ENCODE measurements around the gene BAK1.
A peak's percentile ranks its signal among the peaks of the same experiment; 100 is the strongest.
"Not testable (repeated sequence)": the region's sequence is repeated elsewhere in the genome, so short reads cannot be mapped to it uniquely, and the experiment has no call there.

The BAK1 gene

DNA sequence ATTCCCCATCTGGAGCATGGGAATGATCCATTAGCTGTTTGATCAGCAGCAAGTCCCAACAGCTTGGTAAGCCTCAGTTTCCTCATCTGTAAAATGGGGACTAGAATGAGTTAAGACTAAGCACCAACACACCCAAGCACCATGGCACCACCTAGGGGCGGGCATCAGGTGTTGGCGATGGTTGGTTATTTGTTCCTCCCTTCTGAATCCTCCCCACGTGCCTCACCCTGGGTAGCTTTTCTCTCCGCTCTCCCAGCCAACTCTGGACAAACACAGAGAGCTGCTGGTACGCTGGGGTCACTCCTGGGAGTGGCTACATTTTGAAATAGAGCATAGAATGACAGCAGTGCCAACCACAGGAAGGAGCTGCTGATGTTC is 27.7 kb upstream of the BAK1 start:
- DNase-seq, result no peak

DNA sequence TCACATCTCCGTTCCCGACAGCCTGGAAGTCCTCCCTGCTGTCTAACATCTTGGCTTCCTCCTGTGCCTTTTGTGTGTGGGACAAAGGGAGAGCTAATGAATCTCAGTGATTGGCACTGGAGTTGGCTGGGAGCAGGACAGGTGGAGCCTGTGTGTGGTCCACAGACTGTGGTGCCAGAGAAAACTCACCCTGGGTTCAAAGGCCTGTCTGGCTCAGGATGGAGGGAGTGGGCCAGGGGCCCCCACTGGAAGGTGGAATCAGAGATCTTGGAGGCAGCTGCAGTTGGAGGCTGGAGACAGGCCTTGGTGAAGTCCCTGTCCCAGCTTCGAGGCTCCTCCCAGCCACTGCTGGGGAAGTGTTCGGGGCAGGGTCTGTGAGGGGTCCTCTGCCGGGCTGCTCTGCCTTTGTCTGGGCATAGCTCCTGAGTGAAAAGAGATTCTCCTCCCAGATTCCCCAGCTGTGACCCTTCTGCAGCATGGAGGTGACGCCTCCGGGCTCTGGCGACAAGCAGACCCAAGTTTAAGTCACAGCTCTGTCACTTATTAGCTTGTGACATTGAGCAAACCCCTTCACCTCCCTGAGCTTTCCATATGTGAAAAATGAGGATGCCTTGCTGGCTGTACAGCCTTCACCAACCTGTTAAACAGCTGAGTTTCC is 27.2 kb upstream of the BAK1 start:
- no peak for DNase-seq

DNA sequence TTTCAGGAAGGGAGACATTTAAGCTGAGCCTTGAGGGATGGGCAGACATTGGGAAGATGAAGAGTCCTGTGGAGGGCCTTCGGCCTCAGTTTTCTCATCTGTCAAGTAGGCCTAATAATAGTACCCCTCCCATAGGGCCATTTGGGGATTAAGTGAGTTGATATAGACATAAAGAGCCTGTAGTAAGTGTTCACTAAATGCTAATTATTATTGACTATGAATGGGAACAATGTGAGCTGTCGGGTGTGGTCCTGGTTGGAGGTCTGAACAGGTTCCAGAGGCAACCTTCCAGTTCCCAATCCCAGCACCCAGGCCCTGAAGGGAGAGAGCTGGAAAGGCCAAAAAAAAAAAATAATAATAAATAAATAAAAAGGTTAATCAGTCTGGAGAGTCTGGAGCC is 26.6 kb upstream of the BAK1 start:
- DNase-seq, result no peak

DNA sequence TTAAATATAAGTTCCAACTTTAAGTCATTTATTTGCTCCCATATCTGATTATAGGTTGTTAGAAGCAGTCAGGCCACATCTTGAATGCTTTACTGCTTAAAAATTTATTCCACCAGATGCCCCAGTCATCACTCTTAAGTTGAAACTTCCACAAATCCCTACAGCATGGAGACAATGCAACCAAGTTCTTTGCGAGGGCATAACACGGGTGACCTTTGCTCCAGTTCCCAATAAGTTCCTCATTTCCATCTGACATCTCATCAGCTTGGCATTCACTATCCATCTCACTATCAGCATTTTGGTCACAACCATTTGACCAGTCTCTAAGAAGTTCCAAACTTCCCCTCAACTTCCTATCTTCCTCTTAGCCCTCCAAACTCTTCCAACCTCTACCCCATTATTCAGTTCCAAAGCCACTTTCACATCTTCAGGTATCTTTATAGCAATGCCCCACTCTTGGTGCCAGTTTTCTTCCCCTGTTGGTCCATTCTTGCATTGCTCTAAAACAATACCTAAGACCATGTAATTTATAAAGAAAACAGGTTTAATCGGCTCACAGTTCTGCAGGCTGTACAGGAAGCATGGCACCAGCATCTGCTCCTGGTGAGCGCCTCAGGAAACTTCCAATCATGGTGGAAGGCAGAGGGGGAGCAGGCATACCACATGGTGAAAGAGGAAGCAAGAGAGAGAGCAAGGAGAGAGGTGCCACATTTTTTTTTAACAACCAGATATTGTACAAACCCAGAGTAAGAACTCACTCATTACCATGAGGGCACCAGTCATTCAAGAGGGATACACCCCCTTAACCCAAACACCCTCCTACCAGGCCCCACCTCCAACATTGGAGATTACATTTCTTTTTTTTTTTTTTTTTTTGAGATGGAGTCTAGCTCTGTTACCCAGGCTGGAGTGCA is 25.1 kb upstream of the BAK1 start:
- DNase-seq, result no peak

DNA sequence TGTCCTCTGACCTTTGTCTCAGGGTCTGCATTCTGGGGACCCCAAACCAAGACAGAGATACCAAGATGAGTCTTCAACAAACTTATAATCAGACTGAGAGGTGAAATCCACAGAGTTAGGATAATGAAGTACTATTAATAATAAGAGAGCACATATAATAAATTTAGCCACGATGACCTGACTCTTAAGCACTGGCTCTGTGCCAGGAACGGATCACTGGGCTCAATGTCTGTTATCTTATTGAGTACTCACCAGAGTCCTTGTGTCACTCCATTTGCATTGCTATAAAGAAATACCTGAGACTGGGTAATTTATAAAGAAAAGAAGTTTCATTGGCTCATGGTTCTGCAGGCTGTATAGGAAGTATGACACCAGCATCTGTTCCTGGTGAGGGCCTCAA is 22.1 kb upstream of the BAK1 start:
- DNase-seq, result no peak

DNA sequence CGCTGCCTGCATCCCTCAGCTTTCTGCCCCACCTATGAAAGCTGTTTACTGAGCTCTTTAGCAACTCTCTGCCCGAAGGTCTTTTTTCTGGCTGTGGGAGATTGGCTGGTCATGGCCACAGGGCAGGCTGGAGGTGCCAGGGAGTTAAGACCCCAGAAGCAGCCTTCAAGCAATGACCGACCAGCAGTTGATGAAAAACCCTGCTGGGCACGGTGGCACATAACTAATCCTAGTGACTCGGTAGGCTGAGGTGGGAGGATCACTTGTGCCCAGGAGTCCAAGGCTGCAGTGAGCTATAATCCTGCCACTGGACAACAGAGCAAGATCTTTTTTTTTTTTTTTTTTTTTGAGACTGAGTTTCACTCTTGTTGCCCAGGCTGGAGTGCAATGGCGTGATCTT is 20.7 kb upstream of the BAK1 start:
- DNase-seq, result no peak

DNA sequence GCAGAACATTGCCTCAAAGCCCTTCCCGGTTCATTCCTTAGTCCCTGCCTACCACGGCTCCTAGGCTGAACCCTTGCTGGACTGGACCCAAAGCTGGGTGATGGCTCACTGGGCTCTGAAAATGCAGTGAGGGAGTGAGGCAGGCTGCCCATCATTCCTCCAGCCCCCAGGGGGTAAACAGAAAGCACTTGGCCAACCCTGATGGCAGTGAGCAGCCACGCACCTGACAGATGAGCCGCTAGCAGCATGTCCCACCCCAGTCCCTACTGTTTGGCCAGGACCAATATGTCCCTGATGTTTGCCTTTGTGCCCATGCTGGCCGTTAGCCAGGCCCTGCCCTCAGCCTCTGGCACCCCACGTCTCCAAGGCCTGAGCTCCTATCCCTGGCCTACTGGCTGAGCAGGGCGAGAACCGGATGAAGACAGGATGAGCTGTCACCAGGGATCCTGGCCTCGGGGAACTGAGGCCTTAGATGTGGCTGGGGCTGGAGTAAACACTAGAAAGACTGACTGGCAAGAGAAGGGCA is 19.4 kb upstream of the BAK1 start:
- DNase-seq, result no peak

DNA sequence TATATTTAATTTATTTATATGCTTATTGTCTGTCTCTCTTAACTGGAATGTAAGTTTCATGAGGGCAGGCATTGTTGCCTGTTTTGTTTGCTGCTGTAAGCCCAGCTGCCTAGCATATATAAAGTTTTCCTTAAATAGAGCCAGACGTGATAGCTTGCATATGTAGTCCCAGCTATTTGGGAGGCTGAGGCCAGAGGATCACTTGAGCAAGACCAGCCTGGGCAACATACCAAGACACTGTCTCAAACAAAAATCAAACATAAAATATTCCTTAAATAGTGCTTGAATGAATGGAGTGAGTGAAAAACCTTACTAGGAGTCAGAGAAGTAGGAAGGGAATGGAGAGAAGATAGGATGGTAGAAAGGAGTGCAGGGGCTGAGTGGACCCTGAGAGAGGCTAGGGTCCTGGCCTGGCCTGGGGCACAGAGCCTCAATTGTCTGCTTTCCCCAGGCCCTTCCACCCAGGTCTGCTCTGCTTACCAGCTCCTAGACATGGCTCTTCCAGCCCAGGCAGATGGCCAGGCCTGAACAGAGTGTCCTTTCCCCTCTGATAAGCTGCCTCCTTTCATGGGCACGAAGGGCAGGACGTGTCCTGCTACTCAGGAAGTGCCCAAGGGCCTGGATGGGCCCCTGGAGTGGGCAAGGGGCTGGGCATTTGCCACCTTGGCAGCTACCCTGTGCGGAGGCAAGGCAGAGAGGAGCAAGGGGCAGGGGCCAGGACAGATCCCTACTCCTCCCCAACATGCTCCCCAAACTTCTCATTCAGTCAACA is 17.7 kb upstream of the BAK1 start:
- DNase-seq, result no peak

DNA sequence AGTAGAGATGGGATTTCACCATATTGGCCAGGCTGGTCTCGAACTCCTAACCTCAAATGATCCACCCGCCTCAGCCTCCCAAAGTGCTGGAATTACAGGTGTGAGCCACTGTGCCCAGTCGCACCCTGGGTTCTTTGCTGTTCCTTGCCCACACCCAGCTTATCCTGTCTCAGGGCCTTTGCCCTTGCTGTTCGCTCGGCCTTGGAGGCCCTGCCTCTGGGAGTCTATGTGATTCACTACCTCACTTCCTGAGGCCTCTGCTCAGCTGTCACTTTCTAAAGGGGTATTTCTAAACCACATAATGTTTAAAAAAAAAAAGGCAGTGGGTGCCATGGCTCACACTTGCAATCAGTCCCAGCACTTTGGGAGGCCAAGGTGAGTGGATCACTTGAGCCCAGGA is 16.8 kb upstream of the BAK1 start:
- DNase-seq, result not testable (repeated sequence)

DNA sequence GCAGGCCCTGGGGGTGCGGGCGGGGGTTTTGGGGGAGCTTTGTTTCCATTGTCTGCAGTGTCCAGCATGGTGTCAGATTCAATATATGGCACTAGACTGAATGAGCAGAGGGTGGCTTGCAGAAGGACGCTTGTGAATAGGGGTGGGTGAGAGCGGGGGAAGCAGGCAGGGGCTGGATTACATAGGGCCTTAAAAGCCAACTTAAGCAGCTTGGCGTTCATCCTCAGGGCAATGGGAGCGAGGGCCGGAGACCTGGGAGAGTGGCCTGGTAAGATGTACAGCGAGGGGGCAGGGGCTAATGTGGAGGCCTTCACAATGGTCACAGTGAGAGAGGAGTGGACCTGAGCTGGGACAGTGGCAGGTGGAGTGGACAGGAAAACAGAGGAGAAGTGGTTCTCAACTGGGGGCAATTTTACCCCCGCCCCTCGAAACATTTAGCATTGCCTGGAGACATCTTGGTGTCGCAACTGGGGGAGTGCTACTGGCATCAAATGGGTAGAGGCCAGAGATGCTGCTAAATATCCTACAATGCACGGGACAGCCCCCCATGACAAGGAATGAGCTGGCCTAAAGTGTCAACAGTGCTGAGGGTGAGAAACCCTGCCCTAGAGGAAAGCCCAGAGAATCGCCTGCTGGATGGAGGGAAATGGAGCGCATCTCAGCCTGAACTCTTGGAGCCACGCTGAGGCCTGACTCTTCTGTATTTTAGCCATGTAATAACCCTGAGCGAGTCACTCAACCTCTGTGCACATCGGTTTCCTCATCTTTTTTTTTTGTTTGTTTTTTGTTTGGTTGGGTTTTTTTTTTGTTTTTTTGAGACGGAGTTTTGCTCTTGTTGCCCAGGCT is 15.1 kb upstream of the BAK1 start:
- DNase-seq, result no peak

DNA sequence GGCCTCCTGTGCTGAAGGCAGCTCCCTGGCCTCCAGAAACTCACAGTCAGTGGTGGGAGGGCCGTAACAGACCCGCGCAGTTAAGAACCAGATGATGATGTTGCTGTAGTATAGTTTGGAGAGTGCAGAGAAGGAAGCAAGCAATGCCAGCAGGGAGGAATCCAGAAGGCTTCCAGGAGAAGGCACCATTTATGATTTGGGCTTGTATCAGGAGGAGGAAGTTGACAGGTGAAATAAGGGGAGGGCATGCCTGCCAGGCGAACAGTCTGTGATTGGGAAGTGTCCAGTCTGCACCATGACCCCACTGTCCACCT is 13.3 kb upstream of the BAK1 start:
- DNase-seq, result no peak

DNA sequence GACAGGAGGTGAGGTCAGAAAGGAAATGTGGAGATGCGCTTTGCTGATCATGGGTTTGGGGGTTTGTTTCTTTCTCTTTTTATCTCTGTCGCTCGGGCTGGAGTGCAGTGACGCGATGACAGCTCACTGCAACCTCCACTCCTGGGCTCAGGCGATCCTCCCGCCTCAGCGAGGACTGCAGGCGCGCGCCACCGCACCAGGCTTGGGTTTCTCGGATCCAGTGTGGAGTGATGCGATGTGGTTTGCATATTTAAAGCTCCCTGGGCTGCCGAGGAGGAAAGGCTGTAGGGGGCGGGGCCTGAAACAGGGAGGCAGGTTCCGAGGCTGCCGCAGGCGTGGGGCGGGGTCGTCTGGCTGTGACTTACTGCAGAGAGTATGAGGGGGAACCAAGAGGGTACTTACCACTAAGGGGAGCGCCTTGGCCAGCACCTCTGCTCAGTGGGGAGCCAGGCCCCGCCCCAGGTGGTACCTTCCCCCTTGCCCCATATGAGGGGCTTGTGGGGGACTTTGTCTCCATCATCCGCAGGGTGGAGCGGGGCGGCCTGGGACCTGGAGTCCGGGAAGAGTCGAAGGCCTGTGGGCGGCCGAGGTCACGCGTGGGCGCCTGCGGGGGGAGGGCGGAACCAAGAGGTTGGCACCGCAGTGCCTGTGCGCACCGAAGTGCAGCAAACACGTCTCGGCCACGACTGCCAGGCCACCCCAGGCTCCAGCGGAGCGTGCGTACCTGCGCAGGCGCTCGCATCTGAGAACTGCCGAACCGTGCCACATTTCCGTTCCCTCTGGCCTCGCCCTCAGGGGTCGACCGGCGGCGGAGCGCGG is 12.7 kb upstream of the BAK1 start:
- DNase-seq, result no peak

DNA sequence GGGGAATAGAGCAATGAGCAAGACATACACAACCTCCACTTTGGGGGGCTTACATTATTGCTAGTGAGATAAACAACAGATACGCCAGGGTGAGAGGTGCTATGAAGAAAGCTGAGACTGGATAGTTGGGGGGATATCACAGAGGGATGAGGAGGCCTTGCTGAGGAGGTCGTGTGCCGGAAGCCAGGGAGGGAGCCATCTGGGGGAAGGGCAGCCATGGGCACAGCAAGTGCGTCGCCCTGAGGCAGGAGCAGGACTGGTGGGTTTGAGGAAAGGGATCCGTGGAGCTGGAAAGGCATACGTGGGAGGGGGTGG is 12.2 kb upstream of the BAK1 start:
- no peak for DNase-seq

DNA sequence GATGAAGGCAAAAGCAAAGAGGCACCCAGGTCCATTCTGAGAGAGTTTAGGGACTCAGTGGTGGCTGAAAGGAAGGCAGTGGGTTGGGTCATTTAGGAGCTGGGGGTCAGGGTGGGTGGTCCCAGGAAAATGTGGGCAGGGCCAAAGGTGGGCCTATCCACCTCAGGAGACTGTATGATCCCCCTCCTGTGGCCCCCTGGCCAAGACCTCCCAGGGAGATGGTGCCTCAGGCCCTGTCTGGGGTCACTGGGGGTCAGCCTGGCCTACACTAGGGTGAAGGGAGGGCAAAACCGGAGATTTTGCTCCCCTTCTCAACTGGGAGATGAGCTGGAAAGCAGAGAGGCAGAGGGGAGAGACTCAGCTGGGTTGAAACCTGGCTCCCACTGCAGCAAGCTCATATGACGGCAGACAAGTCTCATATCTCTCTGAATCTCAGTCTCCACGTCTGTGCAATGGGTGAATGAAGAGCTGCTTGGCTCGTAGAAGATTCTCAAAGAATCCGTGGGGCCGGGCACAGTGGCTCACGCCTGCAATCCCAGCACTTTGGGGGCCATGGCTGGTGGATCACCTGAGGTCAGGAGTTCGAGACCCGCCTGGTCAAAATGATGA is 11.5 kb upstream of the BAK1 start:
- DNase-seq, result peak; percentile 12

DNA sequence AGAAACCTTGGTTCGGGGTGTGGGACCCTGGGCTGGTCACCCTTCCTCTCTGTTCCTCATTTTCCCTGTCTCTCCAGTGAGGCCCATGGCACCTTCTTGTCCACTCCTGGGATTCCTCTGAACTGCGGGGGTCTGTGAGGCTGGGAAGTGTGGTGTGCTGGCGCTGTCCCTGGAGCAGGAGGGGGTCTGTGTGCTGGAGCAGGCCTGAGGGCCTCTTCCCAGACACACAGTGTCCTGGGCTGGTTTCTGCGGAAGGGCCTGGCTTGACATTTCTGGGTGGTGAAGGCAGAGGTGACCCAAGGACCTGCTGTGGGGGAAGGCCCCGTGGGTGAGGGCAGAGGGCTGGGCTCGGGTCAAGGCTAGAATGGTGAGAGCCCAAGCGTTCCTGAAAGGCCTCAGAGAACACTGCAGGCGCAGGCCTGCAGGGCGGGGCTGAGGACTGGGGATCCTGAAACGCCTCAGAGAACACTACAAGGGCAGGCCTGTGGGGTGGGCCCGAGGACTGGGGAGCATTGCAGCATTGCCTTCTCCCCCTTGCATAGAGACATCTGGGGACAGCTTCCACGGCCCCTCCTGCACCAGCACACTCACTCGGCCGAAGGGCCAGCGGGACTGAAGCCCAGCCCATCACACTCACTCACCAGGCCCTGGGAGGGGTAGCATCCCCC is 10.6 kb upstream of the BAK1 start:
- peak; percentile 21 for DNase-seq

DNA sequence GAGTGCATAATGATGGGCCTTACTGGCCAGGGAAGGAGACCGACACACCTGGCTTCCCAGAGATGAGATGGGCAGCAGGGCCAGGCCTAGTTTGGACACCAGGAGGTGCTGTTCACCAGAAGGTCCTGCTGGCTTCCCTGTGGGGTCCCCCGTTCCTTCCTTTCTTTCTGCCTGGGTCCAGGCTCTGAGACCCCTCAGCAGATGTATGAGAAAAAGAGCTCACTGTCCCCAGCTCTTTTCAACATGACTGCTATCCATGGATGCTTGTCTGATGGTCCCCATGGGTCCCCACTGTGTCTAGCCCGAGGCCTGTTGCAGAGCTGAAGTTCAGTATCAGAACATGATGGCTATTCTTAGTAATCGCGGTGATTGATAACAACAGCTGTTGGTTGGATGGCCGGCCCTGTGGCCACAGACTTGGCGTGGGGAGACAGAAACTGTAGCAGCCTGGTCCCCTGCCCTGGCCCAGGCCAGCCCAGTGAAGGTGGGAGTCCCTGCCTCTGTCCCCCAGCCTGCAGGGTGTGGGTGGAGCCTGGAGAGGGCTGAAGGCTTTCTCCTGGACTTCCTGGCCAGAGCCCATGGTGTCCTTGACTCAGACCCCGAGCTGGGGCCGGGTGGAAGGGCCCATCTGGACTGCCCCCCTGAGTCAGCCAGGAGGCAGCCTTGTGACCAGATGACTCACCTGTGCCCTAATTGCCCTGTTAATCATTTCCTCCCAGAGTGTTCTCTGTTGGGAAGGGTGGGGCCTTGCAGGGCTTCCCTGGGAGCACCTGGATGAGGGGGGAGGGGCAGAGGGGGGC is 9.9 kb upstream of the BAK1 start:
- DNase-seq, result peak; percentile 65

DNA sequence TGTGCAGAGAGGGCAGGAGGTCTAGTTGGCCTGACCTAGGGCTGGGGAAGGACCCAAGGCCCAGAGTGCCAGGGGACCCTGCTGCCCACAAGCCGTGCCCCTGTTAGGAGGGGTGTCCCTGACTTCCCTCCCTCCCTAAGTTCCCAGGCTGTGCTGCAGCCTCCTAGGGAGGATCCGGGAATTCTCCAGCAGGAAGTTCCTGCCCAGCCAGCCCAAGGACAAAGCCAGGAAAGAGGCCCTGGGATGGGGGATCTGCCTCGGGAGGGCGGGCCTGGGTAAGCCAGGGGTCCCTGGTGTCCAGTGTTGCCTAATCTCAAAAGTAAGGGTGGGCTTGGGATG is 9.3 kb upstream of the BAK1 start:
- peak; percentile 68 for DNase-seq

DNA sequence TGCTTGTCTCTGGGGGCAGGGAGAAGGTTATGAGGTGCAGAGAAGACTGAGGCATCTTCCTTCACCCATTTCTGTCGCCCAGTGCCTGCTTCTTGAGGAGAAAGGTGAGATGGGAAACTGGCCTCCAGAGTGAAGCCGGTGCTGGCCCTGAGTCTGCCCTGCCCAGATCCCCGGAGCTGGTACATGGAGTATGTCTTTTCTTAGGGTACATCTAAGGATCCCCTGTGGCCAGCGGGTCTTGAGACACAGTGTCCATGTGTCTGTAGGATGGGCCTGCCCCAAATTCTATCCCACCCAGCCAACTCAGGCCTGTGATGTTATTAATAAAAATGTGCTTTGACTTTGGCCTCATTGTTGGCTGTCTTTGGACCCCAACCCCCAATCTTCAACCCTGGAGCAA is 8.8 kb upstream of the BAK1 start:
- no peak for DNase-seq

DNA sequence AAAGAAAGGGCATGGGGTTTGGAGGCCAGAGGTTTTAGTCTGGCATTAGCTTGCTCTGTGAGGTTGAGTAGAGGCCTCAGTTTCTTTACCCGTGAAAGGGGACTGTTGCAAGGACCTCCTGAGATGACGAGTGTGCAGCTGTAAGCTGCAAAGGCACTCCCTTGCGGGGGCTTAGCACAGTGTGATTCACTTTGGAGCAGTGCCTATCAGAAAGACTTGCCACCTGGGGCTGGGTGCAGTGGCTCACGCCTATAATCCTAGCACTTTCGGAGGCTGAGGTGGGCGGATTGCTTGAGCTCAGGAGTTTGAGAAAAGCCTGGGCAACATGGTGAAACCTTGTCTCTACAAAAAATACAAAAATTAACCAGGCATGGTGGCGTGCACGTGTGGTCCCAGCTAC is 7.5 kb upstream of the BAK1 start:
- no peak for DNase-seq

DNA sequence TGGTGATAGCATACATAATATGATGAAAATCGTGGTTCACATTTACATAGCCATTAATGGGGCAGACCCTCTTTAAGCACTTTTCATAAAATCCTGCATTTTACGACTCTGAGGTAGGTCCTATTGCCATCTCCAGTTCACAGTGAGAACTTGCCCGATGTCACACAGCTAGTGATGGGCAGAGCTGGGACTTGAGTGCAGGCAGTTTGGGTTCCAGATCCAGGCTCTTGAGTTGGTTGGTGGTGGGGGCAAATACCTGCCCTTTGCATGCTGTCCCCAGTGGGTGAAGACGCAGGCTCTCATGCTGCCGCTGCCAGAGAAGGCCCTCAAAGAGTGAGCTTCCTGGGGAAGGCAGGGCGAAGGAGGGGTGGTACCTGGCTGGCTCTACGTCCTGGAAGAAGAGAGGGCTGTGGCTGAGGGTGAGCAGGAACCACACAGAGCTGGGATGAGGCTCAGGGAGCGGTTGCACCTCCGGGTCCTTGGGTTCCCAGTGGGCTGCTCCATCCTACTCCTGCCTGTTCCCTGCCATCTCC is 6.1 kb upstream of the BAK1 start:
- DNase-seq, result no peak

Data from right hindlimb (tissue), 1 donor.